Stromal cell of bone marrow (primary cell): Measurements from ENCODE around the gene NAPB.

Experiments
- DNase-seq: peaks from one replicate; pipeline ENCODE4 v3.0.0-alpha.2; 2012; ENCODE audit warnings: low read depth

The NAPB gene

DNA sequence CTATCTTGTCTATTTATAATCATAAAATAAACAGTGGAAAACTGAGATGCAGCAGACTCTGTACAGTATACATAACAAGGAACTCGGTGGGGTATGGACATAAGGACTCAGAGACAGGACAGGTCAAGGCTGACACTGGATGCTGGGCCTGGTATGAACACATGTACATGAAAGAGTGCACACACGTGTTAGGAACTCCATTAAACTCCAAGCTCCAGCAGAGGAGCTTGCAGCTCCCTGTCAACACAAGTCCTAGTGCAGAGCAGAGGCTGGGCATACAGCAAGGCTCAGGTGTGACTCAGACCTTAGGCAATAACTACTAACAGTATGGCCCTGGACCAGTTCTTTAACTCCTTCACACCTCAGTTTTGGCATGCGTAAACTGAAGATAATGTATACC is 17.1 kb downstream of the NAPB start:
- DNase-seq = no peak

- DNase-seq = no peak
Observed at GRCh38 chr20:23403751-23404150, 17.5 kb downstream of the NAPB start.

- no peak for DNase-seq
Observed at GRCh38 chr20:23401051-23401450, 20.2 kb downstream of the NAPB start.

- DNase-seq = peak; percentile 31
Observed at GRCh38 chr20:23399568-23400241, 21.6 kb downstream of the NAPB start.

DNA sequence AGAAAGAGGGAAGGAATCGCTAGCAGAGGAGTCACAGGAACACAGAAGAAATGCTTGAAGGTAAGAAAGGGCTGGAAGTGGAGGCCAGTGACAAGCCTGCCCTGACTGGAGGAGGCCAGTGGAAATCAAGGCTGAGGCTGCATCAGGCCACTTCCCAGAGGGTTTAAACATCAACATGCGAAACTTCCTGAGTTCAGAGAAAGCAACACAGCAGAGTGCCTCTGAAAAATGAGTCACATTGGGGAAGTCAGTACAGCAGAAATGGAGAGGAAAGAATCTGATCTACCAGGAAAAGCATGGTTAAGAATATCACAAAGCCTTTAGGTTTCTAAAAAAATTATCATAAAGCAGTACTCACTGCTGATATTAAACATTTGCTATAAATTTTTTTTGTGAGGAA is 23.3 kb downstream of the NAPB start:
- DNase-seq = peak; percentile 72

DNA sequence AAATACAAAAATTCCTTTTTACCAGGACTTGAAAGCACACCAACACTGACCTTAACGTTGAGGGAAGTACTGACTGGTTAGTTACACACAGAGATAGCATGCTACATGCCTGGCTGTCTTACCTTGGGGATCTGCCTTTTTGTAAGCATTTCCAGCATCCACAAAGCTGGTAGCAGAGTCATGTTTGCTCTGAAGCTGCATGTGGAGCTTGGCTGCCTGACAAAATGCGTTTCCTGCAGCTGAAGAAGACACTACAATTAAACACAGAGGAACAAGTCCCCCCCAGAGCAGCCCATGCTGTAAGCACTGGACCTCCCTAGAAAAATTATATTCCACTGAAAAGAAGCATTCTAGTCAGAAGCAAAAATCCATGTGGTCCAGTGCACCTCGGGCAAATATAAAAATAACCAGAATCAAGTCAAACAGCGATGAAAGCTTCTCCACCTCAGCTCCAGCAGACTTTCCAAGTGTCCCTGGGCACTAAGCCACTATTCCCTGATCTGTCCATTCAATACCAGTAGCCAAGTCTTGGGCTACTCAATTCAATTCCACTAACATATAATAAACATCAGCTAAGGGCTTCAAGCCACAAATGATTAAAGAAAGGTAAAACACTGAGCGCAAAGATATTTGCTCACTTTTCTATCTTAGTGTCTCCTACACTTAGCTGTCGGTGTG is 24.2 kb downstream of the NAPB start:
- no peak for DNase-seq

GRCh38 chr20:23393996-23394775 is 27.1 kb downstream of the NAPB start:
- DNase-seq = no peak

DNA sequence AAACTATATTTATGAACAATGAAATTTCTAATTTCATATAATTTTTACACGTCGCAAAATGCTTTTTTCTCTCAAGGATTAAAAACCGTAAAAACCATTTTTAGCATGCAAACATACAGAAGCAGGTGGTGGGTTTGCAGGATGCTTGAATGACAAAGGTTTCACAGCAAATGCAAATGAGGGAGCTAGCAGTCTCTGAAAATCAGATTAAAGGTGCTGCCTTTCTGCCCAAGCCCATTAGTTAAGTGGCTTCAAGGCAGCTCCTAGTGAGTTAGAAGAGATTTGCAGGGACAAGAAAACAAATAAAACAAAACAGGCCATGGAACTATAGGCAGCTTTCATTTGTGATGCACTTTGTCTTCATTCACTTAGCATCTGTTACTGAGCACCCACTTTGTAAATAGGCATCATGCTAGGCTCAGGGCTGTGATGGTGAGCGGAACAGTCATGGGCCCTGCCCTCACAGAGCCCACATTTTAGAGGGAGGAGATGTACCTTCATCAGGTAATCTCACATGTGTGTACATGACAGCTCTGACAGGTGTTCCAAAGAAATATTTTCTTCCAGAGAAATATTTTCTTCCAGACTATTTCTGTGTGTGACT is 29.5 kb downstream of the NAPB start:
- DNase-seq = no peak

DNA sequence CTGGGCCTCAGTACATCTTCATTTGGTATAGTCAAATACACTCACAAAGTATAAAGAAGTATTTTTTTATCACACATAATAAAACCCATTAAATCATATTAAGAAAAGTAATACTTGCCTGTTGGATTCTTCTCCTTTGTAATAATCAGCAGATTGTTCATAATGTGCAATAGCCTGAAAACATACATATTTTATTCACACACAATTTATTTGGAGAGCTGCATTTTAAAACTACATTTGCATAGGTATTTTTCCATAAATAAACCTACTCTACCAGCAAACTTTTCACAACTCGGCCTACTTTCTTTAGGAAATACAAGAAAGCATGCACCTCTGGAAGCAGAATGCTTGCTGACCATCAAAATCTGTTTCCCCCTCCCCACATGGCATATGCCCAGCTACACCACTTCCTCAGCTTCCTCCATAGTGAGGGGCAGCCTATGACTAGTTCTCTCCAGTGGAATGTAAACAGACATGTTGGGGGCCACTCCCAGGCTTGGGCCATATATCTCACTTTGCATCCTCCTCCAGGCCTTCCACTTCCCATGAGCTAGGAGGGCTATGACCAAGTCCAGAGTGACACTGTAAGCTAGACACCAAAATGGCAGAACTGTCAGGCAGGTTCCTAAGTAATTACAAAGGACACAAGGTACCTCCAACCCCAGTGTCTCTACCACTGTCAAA is 31.1 kb downstream of the NAPB start:
- DNase-seq = no peak

GRCh38 chr20:23387118-23387443 is 34.2 kb downstream of the NAPB start:
- DNase-seq = no peak

DNA sequence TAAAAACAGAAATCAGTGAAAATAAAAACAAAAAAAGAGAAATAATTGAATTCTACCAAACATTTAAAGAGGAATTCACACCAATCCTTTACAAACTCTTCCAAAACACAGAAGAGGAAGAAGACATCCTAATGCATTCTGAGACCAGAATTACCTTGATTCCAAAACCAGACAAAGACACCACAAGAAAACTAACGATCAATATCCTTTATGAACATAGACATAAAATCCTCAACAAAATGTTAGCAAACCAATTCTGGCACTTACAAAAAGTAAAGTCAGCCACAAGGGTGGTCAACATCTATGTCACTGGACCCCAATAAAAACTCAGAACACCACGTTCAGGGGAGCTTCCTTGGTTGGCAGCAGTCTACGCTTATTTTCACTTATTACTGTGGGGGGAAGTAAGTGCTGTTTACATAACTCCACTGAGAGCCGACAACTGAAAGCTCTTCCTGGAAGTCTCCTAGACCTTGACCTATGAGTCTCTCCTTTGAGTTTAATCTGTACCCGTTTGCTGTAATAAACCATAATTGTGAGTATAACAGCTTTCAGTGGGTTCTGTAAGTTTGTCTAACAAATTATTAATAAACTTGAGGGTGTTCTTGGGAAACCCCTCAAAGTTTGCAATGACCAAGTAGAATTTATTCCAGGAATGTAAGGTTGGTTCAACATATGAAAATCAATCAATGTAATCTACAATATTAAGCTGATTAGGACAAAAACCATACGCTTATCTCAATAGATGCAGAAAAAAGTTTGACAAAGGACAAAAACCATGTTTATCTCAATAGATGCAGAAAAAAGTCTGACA is 34.8 kb downstream of the NAPB start:
- no peak for DNase-seq

DNA sequence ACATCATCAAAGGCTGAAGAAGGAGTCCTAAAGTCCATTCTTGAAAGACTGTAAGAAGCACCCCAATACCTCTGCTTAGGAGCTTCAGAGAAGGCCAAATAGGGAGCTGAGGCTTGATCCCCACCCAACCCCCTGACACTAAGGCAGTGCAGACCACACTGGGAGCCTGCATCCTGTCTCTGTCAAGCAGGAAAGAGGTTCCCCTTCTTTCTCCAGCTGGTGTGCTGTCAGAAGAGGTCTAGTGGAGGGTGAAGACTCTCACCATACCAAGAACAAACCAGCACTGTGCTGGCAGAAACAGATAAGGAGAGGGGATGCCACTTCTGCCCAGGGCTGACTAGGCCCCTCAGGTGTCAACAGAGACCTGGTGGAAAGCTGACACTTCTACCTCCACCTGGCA is 39.4 kb downstream of the NAPB start:
- no peak for DNase-seq

DNA sequence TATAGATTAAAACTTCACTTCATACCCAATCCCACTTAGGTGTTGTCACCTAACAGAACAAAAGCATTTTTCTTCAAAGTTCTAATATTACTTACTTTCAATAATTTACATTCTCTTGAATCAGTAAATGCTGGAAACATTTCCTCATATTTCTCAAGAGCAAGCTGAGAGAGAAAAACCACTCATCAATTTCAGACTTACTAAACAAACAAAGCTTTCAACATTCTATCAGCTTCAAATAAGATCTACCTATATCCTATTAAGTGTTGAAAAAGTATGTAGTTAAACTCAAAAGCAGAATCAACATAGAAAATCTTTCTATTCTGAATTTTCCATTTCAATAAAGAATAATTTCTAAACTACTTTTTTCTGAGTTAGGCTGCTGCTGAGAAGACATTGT is 41.5 kb downstream of the NAPB start:
- no peak for DNase-seq

- DNase-seq = no peak
Observed at GRCh38 chr20:23375827-23376226, 45.5 kb downstream of the NAPB start.

GRCh38 chr20:23374441-23374840 is 46.8 kb downstream of the NAPB start:
- DNase-seq = no peak

GRCh38 chr20:23371496-23371895 is 49.8 kb downstream of the NAPB start:
- no peak for DNase-seq

GRCh38 chr20:23370873-23371272 is 50.4 kb downstream of the NAPB start:
- DNase-seq = no peak

GRCh38 chr20:23370274-23370673 is 51.0 kb downstream of the NAPB start:
- no peak for DNase-seq

DNA sequence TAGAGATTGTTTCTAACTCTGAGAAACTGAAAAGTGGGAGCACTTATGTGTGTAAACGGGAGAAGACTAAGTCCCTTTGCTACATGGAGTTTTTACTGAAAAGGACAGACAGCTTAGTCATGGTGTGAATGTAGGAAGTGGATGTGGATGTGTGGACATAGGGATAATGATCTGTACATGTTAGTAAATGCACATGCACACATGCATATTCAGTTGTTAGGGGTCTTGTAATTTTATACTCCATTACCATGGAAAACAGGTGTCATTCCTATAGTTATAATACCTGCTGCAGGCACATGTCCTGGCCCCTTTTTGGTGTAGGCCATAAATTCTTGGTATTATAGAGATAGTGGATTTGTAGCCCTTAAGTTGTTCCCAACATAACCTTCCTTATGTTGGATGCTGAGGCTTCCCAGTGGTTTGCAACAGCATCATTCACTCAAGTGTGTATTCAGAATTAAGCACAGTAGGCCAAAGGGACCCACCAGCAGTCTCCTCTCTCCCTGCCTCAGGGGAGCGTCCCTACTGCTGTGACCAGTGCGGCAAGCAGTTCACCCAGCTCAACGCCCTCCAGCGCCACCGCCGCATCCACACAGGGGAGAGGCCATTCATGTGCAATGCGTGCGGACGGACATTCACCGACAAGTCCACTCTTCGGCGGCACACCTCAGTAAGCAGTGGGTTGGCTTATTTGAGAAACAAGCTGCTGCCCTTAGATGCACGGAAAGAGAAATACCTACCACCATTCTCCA is 52.0 kb downstream of the NAPB start:
- DNase-seq = no peak

GRCh38 chr20:23368316-23369071 is 52.8 kb downstream of the NAPB start:
- no peak for DNase-seq
